MG63 (cell line): ENCODE results near the gene RPL36. TPM values are rescaled to one million over a fixed set of nuclear protein-coding genes. Genes with fewer than 3 reads are reported as not detected.
"Not testable (repeated sequence)": the region's sequence is repeated elsewhere in the genome, so short reads cannot be mapped to it uniquely, and the experiment has no call there.

Experiments used
- DNase-seq: peaks from one replicate; pipeline ENCODE4 v3.0.0-alpha.2; 2020
- H3K27me3 ChIP-seq: fragments of 250-450 bp; sonication (Bioruptor Pico); 2 replicates; pipeline ENCODE4 v1.5.1; 2020; ENCODE audit warnings: mild to moderate bottlenecking, moderate library complexity
- H3K36me3 ChIP-seq: fragments of 250-450 bp; sonication (Bioruptor Pico); 2 replicates; pipeline ENCODE4 v1.5.1; 2020; ENCODE audit warnings: mild to moderate bottlenecking, moderate library complexity
- H3K4me3 ChIP-seq: fragments of 250-450 bp; sonication (Bioruptor Pico); 2 replicates; pipeline ENCODE4 v1.5.1; 2020; ENCODE audit warnings: mild to moderate bottlenecking, moderate library complexity
- H3K9me3 ChIP-seq: fragments of 250-450 bp; sonication (Bioruptor Pico); 2 replicates; pipeline ENCODE4 v1.5.1; 2020; ENCODE audit warnings: mild to moderate bottlenecking, moderate library complexity
- total RNA-seq: library from RNA; depleted of rRNA; stranded (reverse); fragments of >200 nt; shearing (Covaris generic); gene quantifications from 2 replicates; pipeline ENCODE4 v1.2.3, GENCODE V29; 2014; ENCODE audit warnings: low replicate concordance

RPL36 gene
- total RNA-seq, 1 experiment from 2014 or later = 562 TPM

- no peaks in the 10 kb centered on the region for H3K9me3 ChIP-seq
- H3K36me3 ChIP-seq = no peaks in the 10 kb centered on the region
- no peak overlapping the region for H3K4me3 ChIP-seq
- no peaks in the 10 kb centered on the region for H3K27me3 ChIP-seq
- DNase-seq = no peak
Observed at GRCh38 chr19:5682107-5682482, 8.0 kb upstream of the RPL36 start.

- DNase-seq = no peak
- Histone ChIP-seq H3K27me3 (no peaks in the 10 kb centered on the region), H3K36me3 (no peaks in the 10 kb centered on the region), H3K9me3 (no peaks in the 10 kb centered on the region), H3K4me3 (no peak overlapping the region)
Observed at GRCh38 chr19:5683177-5683886, 6.8 kb upstream of the RPL36 start.

DNA sequence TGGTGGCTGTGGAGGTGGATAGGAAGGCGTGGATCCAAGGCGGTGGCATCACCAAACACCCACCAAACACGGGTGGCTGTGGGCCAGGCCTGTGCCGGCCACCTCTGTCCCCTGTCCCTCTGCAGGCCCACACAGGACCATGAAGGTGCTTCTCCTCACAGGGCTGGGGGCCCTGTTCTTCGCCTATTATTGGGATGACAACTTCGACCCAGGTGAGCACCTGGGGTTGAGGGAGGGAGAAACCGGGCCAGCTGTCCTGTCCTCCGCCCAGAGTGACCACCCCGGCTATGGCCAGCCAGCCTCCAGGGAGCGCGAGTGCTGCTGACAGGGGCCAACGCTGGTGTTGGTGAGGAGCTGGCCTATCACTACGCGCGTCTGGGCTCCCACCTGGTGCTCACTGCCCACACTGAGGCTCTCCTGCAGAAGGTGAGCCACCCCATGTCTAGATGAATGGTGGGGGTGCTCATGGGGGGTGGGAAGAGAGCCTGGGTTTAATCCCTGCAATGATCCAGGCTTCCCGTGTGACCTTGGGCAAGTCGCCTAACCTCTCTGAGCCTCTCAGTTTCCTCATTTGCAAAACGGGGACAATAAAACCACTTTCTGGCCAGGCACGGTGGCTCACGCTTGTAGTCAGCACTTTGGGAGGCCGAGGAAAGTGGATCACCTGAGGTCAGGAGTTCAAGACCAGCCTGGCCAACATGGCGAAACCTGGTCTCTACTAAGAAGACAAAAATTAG lies 5.2 kb upstream of the RPL36 start:
- DNase-seq = no peak
- H3K36me3 ChIP-seq = no peaks in the 10 kb centered on the region
- no peak overlapping the region for H3K4me3 ChIP-seq
- H3K9me3 ChIP-seq = no peaks in the 10 kb centered on the region
- no peaks in the 10 kb centered on the region for H3K27me3 ChIP-seq

- Histone ChIP-seq H3K4me3 (peak overlapping the region; percentile 56; the same call in 1 of the 2 replicates), H3K9me3 (no peaks in the 10 kb centered on the region), H3K36me3 (peaks cover 11% of the 10 kb centered on the region), H3K27me3 (no peaks in the 10 kb centered on the region)
- no peak for DNase-seq
Observed at GRCh38 chr19:5686326-5686646, 3.8 kb upstream of the RPL36 start.

GRCh38 chr19:5686647-5687359 lies 3.3 kb upstream of the RPL36 start:
- DNase-seq = peak; percentile 89

DNA sequence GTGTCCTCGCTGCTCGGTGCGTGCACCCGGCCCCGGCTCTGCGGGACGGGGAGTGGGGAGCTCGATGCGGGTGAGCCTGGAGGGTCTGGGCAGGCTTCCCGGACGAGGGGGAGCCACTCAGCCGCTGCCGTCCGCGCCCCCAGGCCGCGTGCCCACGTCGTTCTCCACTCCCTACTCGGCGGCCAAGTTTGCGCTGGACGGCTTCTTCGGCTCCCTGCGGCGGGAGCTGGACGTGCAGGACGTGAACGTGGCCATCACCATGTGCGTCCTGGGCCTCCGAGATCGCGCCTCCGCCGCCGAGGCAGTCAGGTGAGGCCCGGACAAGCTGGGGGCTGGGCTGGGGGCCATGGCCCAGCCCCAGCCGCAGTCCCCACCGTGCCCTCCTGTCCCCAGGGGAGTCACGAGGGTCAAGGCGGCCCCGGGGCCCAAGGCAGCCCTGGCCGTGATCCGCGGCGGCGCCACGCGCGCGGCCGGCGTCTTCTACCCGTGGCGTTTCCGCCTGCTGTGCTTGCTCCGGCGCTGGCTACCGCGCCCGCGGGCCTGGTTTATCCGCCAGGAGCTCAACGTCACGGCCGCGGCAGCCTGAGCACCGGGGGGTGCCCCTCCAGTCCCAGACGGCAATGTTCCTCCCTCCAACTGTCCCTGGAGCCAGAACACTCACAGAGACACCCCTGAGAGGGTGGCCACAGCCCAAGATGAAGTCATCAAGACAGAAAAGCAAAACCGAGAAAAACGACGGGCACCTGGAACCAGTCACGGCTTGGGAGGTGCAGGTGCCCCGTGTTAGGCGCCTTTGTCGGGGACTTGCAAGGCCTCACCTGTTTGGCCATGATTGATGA lies 2.5 kb upstream of the RPL36 start:
- Histone ChIP-seq H3K4me3 (peak overlapping the region; percentile 56), H3K36me3 (peaks cover 24% of the 10 kb centered on the region), H3K27me3 (no peaks in the 10 kb centered on the region), H3K9me3 (no peaks in the 10 kb centered on the region)
- DNase-seq = no peak

More at GRCh38 chr19:5686647-5687359, 3.3 kb upstream of the RPL36 start:
- Histone ChIP-seq H3K9me3 (no peaks in the 10 kb centered on the region), H3K27me3 (no peaks in the 10 kb centered on the region), H3K4me3 (peak overlapping the region; percentile 56), H3K36me3 (peaks cover 16% of the 10 kb centered on the region)

- H3K27me3 ChIP-seq, H3K9me3 ChIP-seq, DNase-seq, H3K4me3 ChIP-seq: not testable (repeated sequence)
- H3K36me3 ChIP-seq = peaks cover 29% of the 10 kb centered on the region
Observed at GRCh38 chr19:5688262-5688881, 1.7 kb upstream of the RPL36 start.

DNA sequence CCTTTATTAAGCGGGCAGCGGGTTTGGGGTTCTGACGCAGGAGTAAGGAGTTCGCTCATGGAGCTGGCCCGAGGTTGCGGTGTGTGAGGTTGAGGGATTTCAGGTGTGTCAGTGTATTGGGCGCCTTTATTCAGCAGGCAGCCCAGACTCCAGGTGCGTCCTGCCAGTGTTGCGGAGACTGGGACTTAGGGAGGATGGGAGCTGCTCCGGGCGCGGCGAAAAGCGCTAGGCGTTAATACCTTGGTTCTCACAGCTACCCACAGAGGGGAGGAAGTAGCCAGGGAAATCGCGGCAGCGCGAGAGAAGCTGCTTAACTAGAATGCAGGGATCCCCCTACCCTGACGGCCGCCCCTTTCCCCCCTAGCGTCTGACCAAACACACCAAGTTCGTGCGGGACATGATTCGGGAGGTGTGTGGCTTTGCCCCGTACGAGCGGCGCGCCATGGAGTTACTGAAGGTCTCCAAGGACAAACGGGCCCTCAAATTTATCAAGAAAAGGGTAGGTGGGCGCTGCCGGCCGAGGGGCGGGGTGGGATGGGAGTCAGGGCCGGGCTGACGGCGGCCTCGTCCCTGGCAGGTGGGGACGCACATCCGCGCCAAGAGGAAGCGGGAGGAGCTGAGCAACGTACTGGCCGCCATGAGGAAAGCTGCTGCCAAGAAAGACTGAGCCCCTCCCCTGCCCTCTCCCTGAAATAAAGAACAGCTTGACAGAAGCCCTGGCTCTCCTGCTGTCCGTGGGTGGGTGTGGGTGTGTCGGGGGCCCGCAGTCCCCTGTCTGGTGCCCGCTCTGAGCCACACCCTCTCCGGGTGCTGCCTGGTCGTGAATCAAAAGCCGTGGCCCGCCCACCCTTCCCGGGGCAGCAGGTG lies 1.1 kb downstream of the RPL36 start:
- peak; percentile 70 for DNase-seq

DNA sequence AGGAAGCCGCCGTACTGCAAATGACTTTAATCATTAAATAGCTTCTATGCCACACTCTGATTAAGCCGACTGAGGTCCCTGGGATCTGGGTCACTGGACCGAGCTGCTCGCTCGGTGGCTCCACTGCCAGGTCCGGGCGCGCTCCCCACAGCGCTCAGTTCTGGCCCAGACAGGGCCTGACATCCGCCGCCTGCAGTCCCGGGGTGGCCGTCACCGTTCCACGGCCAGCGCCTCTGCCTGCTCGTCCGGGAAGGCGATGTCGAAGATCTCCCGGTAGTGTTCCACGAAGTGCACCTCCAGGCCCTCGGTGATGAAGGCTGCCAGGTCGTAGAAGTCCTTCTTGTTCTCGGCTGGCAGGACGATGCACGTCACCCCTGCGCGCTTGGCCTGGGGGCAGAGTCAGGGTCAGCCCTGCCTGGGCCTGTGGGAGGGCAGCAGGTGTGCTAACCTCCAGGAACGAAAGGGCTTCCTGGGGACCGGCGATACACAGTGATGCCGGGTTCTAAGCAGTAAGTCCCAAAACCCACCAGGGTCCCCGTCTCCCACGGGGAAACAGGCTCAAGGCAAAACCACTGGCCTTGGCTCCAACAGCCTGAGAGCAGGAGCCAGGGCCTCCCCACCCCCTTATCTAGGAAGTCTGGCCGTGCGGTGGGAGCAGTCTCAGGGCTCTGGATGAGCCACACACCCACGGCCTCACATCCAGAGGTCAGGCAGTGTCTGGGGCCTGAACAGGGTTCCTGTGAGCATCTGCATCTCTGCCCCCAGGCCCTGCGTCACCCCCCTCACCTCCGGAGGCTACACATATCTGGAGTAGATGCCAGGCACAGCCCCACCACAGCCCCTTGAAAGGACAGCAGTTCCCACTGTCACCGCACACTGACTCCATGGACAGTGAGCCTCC lies 2.0 kb downstream of the RPL36 start:
- Histone ChIP-seq H3K4me3 (peak overlapping the region; percentile 94), H3K36me3 (peaks cover 36% of the 10 kb centered on the region), H3K27me3 (no peaks in the 10 kb centered on the region), H3K9me3 (no peaks in the 10 kb centered on the region)
- no peak for DNase-seq

More for the DNA sequence above, 1.1 kb downstream of the RPL36 start:
- Histone ChIP-seq H3K4me3 (peak overlapping the region; percentile 94), H3K9me3 (no peaks in the 10 kb centered on the region), H3K36me3 (peaks cover 36% of the 10 kb centered on the region), H3K27me3 (no peaks in the 10 kb centered on the region)

DNA sequence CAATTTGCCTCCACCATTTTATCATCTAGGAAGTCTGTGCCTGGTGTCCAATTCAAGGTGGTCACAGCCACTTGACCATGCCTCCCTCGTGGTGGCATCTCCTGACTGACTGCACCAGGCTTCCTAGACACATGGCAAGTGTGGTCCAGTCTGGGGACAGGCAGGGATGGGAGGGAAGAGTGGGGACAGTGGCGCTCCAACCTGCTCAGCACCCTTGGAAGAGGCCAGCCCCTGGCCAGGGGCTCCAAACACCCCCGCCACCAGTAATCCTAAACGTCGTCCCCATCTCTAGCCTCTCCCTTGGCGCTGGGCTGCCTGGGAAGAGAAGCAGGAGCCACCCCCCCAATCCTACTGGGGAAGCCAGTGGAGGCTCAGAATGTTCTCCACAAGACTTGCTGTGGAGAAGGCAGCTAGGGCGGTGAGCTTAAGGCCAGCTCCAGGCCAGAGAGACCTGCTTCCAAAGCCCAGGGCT lies 2.7 kb downstream of the RPL36 start:
- Histone ChIP-seq H3K4me3 (no peak overlapping the region; the same call in 1 of the 2 replicates), H3K36me3 (peaks cover 36% of the 10 kb centered on the region), H3K27me3 (no peaks in the 10 kb centered on the region), H3K9me3 (no peaks in the 10 kb centered on the region)
- DNase-seq = no peak

DNA sequence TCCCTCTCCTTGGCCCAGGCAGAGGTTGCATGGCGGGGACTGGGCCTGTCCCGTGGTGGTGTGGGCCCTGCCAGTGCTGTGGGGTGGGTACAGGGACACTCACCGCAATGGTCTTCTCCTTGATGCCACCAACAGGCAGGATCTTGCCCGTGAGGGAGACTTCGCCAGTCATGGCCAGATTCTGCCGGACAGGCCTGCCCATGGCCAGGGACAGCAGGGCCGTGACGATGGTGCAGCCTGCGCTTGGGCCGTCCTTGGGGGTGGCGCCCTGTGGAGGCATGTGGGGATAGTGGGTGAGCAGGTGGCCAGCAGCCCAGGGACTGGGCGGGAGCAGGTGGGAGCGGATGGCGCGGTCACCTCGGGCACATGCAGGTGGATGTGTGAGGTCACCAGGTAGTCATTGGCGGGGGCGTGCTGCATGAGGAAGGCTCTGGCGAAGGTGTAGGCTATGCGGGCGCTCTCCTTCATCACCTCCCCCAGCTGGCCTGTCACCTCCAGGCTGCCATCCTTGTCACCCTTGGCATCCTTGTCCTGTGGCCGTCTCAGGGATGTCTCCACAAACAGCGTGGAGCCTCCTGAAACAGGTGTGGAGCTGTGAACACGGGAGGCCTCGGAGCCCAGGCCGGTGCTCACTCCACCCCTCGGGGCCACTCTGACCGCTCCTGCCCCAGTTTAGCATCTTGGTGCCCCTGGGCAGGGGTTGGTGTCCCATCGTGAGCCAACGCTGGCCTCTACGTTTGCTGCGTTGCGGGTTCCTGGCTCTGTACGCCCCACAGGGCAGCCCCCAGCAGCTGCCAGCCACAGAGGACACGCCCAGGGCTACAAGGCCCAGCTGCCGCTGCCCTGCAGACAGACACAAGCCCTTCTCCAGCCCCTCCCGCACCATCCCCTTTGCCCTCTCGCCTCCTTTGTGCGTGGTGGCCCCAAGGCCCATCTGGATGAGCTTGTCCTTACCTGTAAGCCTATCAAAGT lies 3.4 kb downstream of the RPL36 start:
- Histone ChIP-seq H3K36me3 (peaks cover 36% of the 10 kb centered on the region), H3K4me3 (no peak overlapping the region), H3K9me3 (no peaks in the 10 kb centered on the region), H3K27me3 (no peaks in the 10 kb centered on the region)
- no peak for DNase-seq

GRCh38 chr19:5694167-5694955 lies 4.3 kb downstream of the RPL36 start:
- Histone ChIP-seq H3K27me3 (no peaks in the 10 kb centered on the region), H3K4me3 (no peak overlapping the region), H3K36me3 (peaks cover 36% of the 10 kb centered on the region), H3K9me3 (no peaks in the 10 kb centered on the region)
- no peak for DNase-seq
